ENCODE measurements around the gene CHIT1. TPM values are rescaled to one million over a fixed set of nuclear protein-coding genes. Genes with fewer than 3 reads are reported as not detected.
"Not testable (repeated sequence)": the region's sequence is repeated elsewhere in the genome, so short reads cannot be mapped to it uniquely, and the experiment has no call there.

The CHIT1 gene
- total and polyA plus RNA-seq, 8 donors, result 0.09 to 3.0 (median 0.24) TPM; not detected in 1

GRCh38 chr1:203238535-203238934 lies 9.1 kb upstream of the CHIT1 start:
- no peak overlapping the region for H3K27ac ChIP-seq
- DNase-seq (no peak), ATAC-seq (no peak)
- H3K4me1 ChIP-seq, result no peaks in the 10 kb centered on the region
- no peak for TF ChIP-seq CTCF (IDR thresholded peaks at IDR 0.05)
- no peak overlapping the region for H3K4me3 ChIP-seq
- H3K9me3 ChIP-seq, result peaks cover 0 to 25% of the 10 kb centered on the region in 2 donors
- intact Hi-C loops (cut with DNase I), result no loop called here
- H3K27me3 ChIP-seq, result no peaks in the 10 kb centered on the region
- H3K36me3 ChIP-seq, result no peaks in the 10 kb centered on the region

- H3K27ac ChIP-seq; ATAC-seq; H3K36me3 ChIP-seq; H3K4me1 ChIP-seq; DNase-seq; H3K4me3 ChIP-seq; H3K27me3 ChIP-seq; intact Hi-C loops (cut with DNase I): not testable (repeated sequence)
- H3K9me3 ChIP-seq, result peaks cover 0 to 25% of the 10 kb centered on the region in 2 donors
Measured at GRCh38 chr1:203234901-203235300, 5.4 kb upstream of the CHIT1 start.

GRCh38 chr1:203228670-203229069 lies 803 bp downstream of the CHIT1 start:
- H3K4me1 ChIP-seq, result no peaks in the 10 kb centered on the region
- intact Hi-C loops (cut with DNase I), result no loop called here
- ATAC-seq, result no peak
- peaks cover 0 to 4% of the 10 kb centered on the region in 2 donors for H3K27me3 ChIP-seq
- H3K4me3 ChIP-seq, result no peak overlapping the region
- DNase-seq, result no peak
- no peaks in the 10 kb centered on the region for H3K36me3 ChIP-seq
- H3K27ac ChIP-seq, result no peak overlapping the region
- TF ChIP-seq CTCF (IDR thresholded peaks at IDR 0.05), result no peak
- peaks cover 0 to 1% of the 10 kb centered on the region in 2 donors for H3K9me3 ChIP-seq

- Histone ChIP-seq H3K27me3 (peaks cover 0 to 8% of the 10 kb centered on the region in 2 donors), H3K27ac (no peak overlapping the region), H3K9me3 (no peaks in the 10 kb centered on the region), H3K4me1 (no peaks in the 10 kb centered on the region), H3K36me3 (no peaks in the 10 kb centered on the region), H3K4me3 (no peak overlapping the region)
- no peak for TF ChIP-seq CTCF (IDR thresholded peaks at IDR 0.05)
- DNase-seq (no peak), ATAC-seq (no peak)
- intact Hi-C loops (cut with DNase I), result no loop called here
Measured at GRCh38 chr1:203227371-203228083, 1.9 kb downstream of the CHIT1 start.

GRCh38 chr1:203225071-203225470 lies 4.4 kb downstream of the CHIT1 start:
- TF ChIP-seq CTCF (IDR thresholded peaks at IDR 0.05), result no peak
- H3K4me1 ChIP-seq, result no peaks in the 10 kb centered on the region
- ATAC-seq (no peak), DNase-seq (no peak)
- no peak overlapping the region for H3K4me3 ChIP-seq
- peaks cover 0 to 4% of the 10 kb centered on the region in 2 donors for H3K27me3 ChIP-seq
- H3K9me3 ChIP-seq, result no peaks in the 10 kb centered on the region
- H3K36me3 ChIP-seq, result no peaks in the 10 kb centered on the region
- intact Hi-C loops (cut with DNase I), result no loop called here
- H3K27ac ChIP-seq, result no peak overlapping the region
